HuH-7.5 (cell line): ENCODE measurements around the gene ENOX1.

Experiments used
- DNase-seq: peaks from one replicate; pipeline ENCODE4 v3.0.0; 2011; ENCODE audit warnings: low spot score

ENOX1 gene

DNA sequence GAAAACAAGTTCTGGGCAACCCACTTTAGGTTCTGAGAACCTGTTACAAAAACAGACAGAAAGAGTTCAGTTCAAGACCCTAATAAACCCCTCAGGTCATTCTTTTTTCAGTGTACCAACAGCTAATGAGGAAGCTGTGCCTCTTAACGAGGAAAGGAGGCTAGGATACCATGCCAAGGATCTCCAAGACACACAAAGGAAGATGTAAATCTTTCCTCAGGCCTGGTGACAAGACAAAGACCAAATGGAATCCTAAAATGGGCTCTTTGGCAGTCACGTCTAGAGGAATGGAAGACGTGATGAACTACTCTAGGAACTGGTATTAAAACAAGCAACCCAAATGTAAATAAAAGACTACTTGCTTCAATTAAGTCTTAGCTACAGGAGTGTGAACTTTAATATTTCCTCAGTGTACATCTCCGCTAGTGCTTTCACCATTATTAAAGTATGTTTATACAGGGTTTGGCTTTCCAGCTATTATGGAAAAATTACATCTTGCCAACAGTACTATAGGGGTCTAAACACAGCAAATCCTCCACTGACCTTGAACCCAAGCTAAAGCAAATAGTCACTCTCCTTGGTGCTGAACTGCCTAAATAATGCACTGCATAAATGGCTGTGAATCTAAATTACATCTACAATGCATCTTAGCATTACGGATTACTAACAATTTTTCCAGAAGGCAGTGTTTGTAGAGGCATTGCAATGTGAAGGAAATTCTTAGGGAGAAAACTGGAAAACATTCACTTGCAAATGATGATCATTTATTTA, 42.3 kb downstream of the ENOX1 start:
- DNase-seq = no peak

DNA sequence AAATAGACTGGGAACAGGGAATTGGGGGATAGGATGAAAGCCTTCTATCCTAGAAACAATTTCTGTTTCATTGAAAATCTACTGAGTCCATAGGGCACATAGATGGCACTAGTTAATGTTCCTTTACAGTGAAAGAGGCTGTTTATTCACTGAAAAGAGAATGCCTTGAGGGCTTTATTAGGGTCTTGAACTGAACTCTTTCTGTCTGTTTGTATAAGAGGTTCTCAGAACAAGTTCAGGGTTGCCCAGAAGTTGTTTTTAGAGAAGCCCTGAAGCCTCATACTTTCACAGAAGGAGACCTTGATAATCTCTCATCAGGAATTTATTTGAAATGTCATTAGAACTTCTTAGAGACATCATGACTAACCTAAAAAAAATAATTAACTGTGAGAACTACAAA, 43.9 kb downstream of the ENOX1 start:
- DNase-seq = no peak

DNA sequence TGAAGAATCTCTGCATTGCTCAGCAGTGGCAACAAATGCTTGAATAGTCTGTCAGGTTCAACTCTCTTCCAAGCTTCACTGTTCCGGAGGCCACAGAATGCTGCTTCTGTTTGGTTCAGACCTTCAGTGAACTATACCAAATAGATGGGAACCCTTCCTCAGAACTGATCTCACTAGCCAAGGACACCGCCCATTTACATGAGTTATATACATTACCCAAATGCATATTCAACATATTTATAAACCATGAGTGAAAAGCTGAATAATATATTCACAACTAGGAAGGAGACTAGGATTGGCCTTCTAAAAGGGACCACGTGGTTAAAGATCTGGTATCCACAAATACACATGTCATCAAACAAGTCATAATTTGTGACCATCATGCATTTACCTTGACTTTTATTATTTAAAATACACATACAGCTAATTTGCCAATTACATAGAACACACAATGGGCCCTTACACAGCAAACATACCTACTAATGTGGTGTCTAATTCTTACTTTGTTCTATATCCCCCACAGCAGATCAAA, 49.3 kb downstream of the ENOX1 start:
- no peak for DNase-seq

DNA sequence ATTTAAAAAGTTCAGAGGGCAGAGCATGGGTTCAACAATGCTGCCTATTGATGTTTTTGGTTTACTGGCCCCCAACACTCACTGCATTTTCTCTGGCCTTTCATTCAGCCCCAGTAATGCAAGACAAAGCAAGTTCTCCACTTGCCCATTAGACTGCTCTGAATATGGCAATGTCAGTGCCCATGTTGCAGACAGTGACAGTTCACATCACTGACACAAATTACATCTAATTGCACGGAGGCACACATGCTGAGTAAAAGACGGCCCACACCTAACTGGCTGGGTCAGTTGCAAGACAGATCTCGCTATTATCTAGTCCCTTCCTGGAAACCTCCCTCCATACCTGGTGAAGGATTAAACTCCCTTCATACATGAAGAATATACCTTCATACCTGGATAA, 54.0 kb downstream of the ENOX1 start:
- DNase-seq = no peak

DNA sequence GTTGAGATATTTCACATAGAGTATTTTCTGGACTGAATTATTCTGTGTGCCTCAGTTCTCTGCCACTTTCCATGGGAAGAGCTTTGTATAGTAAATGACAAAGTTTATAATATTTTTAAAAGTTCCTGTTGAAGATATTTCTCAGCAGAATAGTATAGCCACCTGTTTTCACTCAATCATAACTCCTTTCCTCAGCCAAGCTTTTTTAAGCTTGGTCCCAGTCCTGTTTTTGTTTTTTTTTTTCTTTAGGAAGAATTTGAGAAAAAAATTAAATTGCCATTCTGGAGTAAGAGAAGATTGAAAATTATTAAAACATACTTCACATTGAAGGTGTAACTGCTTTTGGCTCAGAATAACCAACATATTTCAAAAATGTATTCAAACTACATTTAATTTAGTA, 55.5 kb downstream of the ENOX1 start:
- no peak for DNase-seq

DNA sequence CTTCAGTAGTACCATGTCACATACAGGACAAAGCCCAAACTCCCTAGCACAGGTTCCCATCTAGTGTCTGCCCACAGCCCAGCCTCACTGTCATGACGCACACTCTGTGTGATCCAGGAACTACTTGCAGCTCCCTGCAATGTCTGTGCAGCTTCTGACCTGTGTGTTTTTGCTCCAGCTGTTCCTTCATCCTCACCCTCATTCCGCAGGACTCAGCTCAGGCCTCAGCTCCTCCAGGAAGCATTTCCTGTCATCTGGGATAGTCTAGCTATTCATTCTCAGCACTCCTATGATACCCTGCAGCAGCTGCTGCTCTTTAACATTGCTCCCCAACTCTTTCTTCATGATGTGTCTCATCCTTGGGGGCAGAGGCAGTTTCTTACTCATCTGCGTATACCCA, 56.1 kb downstream of the ENOX1 start:
- no peak for DNase-seq

DNA sequence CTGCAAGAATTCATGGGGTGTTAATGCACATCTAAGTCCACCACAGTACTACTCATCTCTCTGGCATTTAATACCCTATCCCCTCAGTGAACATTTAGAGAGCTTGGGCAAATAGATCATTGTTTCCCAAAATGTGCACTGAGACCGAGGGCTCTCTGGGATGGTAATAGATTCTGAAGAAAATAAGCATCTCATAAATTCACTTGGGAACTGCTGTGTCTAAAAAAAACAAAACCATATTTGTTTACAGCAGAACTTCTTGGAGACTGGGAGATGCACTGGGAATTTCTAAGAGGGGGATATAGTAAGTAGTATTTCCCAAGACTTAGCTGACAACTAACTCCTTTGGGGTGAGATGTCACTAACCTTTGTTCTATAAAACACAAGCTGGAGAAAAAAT, 58.4 kb downstream of the ENOX1 start:
- no peak for DNase-seq

DNA sequence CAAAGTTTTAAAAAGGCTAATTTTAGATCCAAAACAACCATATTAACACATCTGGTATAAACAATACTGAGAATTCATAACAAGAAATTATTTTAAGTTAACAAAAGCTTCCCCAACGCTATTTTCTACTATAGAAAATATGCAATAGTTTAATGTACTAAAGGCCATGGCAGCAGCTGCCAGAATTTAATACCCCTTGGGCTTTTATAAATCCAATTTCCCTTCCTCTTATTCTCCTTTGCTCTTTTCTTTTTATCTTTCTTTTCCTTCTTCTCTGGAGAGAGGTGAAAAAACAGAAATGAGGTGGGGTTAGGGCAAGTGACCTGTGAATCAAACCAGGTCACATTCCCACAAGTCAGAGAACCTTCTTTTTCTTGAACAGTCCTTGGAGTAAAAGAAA, 58.9 kb downstream of the ENOX1 start:
- DNase-seq = no peak

DNA sequence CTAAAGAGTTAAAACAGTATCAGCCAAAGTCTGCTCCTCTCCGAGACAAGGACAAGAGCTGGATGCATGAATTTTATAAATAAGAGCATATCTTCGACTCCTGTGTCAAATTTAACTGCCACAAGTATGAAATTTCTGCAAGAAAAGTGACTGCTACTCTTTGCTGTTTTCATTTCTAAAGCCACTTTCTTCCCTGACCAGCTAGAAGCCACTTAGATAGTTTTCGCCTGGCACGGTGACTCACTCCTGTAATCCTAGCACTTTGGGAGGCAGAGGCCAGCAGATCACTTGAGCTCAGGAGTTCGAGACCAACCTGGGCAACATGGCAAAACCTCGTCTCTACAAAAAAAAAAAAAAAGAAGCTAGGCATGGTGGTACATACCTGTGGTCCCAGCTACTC, 61.3 kb downstream of the ENOX1 start:
- no peak for DNase-seq

DNA sequence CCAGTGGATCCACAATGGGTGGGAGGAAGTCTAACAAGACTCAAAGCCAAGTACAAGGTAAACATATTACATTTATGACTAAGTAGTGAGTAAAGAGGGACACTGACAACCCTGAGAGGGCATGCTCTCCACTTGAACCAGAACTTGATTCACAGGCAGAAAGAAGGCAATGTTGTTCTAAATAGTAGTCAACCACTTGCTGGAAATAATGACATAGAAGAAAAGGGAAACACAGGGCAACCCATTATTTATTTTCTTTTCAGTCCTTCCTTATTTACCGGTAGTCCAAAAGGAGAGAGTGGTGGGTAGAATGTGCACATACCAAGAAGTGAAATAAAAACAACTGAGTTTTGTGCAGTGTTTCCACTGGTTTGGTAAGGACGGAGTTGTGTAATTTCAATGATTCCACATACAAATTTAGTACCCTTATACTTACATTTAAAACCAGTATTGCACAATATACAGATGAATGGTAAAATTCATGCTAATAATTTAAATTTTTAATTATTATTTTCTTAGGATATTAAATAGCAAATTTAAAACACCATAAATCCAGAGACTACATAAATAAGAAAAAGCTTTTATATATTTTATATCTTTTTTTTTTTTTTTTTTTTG, 65.9 kb downstream of the ENOX1 start:
- no peak for DNase-seq

DNA sequence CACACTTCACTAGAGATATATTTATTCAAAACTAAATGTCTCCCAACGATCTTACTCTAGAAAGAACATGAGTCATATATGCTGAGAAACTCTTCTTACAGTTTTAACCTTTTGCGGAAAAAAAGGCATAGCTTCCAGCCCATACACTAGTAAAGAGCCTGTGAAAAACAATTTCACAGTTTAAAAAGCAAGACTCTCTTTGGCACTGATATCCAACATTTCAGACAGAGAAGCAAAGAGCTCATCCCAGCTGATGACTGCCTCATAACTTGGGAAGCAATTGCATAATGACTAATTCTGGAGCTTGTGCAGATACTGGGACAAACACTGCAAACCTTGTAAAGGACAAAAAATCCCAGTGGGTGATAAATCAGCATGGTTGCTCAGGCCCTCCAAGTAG, 88.0 kb downstream of the ENOX1 start:
- no peak for DNase-seq

DNA sequence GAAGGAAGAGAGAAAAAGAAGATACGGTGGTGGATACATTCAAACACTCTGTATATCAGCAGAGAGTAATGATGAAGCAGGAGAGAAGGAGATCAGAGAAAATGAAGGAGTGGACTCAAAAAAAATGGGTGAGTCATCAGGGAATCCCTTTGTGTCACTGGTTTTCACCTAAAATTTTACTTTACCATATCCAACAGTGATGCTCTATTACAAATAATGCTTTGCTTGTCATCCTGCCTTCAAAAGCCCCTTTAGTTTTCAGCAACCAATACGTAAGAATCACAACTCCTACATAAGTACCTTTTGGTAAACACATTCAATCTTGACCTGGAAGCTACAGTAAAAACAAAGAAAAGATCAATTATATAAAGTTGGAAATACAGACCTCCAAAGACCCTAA, 88.8 kb downstream of the ENOX1 start:
- no peak for DNase-seq

DNA sequence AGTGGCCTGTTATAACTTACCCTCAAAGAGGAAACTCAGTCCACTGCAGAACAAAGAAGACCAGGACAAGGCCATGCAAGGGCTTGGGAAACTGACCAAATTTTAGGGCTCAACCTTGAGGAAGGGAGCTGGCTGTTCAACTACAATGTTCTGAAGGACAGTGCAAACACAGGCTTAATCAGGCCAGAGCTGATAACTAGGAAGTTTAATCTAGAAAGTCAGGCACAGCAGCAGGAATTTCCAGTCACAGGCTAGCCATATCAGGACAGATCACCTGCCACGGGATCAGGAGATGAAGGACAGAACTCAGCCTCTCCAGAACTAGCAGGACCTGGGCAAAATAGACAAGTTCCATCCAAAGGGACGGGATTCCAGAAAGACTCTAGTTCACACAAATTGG, 89.4 kb downstream of the ENOX1 start:
- DNase-seq = no peak

DNA sequence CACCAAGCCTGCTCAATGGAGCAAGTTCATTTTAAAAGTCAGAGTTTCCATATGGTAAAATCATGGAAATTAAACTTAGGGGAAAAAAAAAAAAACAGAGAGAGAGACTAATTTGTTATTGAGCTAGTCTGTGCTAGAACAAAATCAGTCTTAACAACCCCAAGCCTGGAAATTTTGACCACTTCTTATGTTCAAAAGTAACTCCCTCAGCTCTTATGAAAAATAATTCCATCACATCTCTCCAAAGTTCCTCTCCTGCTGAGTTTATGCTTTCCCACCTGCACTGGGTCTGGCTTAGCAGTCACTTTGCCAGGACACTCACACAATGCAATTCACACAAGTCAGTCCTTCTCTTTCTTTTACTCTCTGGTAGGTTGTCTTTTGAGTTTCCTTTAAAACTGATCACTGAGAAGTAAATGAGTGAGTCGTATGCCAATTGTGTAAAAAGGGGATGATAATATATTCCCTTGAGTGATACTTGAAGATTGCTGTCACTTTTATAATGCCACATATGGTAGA, 92.6 kb downstream of the ENOX1 start:
- DNase-seq = no peak

DNA sequence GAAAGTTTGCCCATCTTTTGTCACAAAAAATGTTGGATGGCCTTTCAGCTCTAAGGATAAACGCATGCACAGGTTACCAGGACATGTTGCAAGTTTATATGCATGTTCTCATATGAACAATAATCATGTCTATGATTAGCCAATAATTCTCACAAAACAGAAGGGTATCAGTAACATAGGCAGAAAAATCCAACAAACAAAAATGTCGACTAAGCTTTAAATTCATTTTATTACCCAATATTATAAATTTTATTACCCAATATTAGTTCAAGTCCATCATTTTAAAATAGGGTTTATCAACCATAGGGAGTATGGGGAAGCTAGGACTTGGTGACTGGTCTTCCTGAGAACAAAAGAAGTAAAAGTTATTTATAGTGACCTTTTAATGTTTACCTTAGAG, 93.1 kb downstream of the ENOX1 start:
- DNase-seq = no peak

DNA sequence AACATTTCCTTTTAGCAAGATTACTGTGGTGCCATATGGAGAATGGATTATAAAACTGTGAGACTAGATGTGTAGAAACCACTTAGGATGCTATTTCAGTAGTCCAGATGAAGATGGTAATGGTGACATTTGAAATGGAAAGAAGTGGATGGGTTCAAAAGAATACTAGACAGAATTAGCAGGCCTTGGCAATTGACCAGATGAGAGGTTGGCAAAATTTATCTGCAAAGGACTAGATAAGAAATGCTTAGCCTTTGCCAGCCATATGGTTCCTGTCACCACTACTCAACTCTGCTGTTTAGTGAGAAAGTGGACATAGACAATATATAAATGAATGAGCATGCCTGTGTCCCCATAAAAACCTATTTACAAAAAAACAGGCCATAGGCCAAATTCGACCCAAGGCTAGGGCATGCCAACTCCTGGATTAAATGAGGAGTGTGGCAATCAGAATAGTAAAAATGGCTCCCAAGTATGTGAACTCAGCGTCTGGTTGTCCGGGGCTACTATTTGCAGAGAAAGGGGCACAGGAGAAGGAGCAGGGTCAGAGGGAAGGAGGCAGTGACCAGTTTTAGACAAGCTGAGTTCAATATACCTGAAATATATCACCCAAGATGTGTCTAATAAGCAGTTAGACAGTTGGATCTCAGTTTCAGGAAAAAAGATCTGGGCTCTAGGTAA, 98.4 kb downstream of the ENOX1 start:
- no peak for DNase-seq

DNA sequence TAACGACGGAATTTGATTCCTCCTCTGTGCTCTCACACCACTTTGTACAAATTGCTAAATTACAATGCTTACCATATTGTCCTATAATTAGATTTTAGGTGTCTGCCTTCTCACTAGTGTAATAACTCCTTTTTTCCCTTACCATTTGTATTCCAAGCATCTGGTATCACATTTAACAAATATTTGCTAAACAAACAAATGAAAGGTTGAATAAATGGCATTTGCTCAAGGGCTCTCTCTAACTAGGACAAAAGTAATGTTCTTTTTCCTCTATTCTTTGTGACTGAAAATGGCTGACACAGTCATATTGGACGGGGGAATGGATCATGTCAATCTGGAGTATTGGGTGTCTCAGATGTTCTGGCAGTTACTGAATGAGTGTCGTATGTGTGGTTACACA, 99.7 kb downstream of the ENOX1 start:
- DNase-seq = no peak

DNA sequence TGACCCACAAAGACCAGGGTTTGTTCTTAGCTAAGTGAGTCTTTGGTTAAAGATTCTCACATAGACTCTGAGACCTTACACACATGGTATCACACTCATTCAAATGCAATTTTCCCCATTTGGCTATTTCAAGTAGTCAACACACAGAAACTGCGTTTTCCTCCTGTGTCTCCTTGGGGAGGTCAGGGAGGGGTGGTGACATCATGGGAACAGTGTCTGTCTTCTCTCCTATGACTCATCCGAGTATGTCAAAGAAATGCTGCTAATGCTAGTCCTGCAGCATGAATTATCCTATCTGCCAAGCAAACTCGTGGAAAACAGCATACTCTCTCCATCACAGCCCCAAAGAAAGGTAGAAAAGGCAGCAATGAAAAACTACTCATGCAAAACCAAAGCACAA, 100.2 kb downstream of the ENOX1 start:
- no peak for DNase-seq

DNA sequence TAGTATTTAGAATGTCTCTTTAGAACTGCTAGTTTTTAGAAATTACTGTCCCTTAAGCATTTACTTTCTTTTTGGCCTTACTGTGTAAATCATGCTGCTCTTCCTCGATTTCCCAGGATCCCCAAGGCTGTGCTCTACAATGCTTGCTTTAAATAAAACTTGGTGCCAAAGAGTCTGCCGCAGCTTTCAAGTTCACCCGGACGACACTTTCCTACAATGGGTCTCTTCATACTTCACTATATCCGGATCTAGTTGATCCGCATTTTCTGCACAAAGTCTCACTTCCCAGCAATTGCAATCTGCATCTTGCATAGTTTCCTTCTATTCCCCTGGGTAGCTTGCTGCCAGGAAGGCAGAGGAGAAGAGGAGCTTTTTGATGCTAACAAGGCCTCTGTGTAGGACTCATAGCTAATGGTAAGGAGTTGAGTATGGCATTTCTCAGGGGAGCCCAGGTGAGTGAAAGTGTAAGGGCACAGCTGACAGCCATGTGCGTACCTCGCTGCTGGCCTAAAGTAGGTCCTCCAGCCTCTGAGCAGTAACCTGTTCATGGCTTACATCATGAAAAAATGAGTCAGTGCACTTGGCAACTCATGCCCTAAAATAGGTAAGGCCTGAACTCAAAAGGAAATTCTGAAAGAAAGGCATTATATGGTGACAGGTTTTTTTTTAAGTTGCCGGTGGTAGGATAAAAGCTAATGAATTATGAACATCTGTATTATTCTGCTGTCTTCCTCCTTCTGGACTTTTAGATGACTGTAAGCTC, 101.6 kb downstream of the ENOX1 start:
- DNase-seq = no peak

DNA sequence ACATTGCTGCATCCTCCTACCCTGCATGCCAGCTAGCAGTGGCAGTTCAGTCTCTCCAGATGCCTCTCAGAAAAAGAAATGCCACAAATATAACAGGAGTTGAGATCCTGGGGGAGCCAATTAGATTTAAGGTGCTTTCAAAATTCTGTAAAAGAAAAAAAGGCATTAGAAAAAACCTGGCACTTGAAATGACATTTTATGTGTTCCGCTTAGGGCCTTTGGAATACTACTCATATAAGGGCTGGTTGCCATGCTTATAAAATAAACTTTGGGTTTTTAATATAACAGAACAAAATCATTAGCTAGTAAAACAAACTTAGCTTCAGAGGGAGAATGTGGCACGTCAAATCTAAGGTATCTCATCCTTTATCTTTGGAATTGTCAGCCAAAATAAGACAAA, 104.1 kb downstream of the ENOX1 start:
- DNase-seq = no peak

DNA sequence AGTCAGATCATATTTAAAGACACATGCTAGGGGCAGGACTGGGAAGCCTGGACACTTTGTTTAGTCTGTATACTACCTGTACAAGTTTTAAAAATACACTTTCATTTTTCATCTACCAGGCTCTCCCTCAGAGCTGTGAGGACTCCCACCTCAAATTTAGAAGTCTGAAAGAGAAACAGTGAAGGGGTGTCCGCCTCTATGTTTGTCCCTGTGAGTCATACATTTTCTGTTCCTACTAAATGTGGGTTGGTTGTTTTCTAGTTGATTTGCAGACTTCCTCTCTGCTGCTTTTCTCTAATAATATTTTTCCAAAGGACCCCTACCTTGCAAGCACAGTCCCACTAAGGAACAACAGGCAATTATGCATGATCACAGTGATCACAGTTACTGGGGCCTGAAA, 110.5 kb downstream of the ENOX1 start:
- no peak for DNase-seq

DNA sequence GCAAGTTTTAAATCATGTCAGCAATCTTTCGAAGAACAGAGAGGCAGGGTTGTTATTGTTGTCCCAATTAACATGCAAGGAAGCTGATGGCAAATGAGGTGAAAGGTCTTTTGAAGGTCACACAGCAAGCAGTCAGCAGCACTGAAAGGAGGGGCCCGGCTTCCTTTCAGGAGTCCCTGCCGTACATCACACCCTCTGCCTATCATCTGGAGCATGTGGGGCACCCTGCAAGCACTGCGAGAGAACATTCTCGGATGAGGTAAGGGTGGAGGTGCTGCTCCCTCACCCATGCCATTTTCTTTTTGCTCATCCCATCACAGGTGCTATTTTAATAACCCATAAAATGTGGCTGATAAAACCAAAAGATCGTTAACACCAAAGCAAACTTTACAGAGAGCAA, 111.2 kb downstream of the ENOX1 start:
- no peak for DNase-seq
